Measurements from ENCODE around the gene PTGS2. TPM values are rescaled to one million over a fixed set of nuclear protein-coding genes. Genes with fewer than 3 reads are reported as not detected.

Gene PTGS2
- total and polyA plus RNA-seq, 2 experiments from 2014 or later: 0.11 to 0.17 TPM

- H2AFZ ChIP-seq: peak overlapping the region; percentile 74; the same call in 1 of the 2 replicates
- no peak for TF ChIP-seq NANOG (IDR thresholded peaks at IDR 0.05; ENCODE audit: borderline replicate concordance)
- no peak for TF ChIP-seq REST (IDR thresholded peaks at IDR 0.05; ENCODE audit: unreplicated experiment)
- TF ChIP-seq JUNB (IDR thresholded peaks at IDR 0.05; ENCODE audit: unreplicated experiment): no peak
- no peak for TF ChIP-seq ZNF331 (CRISPR knock-in tag; IDR thresholded peaks at IDR 0.05; ENCODE audit: low read depth)
- no peak for TF ChIP-seq CTCF (conservative IDR thresholded peaks at IDR 0.05; ENCODE audit: low read depth in 2 of 2)
- no peak for TF ChIP-seq ZNF114 (CRISPR knock-in tag; IDR thresholded peaks at IDR 0.05)
- TF ChIP-seq ETS1 (IDR thresholded peaks at IDR 0.05): no peak
- no peak for TF ChIP-seq POLR2AphosphoS5 (IDR thresholded peaks at IDR 0.05; ENCODE audit: low read depth)
- no peak for TF ChIP-seq CREB1 (CRISPR knock-in tag; IDR thresholded peaks at IDR 0.05; ENCODE audit: low read depth)
- TF ChIP-seq ZNF462 (CRISPR knock-in tag; IDR thresholded peaks at IDR 0.05): no peak
- no peak for TF ChIP-seq EZH2 (IDR thresholded peaks at IDR 0.05; ENCODE audit: low read depth, unreplicated experiment)
- TF ChIP-seq EZH2phosphoT487 (IDR thresholded peaks at IDR 0.05; ENCODE audit: unreplicated experiment): no peak
- no peak for TF ChIP-seq STAT1 (IDR thresholded peaks at IDR 0.05; ENCODE audit: unreplicated experiment)
Measured at GRCh38 chr1:186679924-186680244, 339 bp downstream of the PTGS2 start.

More at GRCh38 chr1:186679924-186680244, 339 bp downstream of the PTGS2 start:
- H3K27me3 ChIP-seq (ENCODE audit: insufficient read depth): peaks cover 23% of the 10 kb centered on the region
- peak overlapping the region; percentile 85 for H3K4me2 ChIP-seq
- Mint-ChIP-seq H3K9me3 (no peaks in the 10 kb centered on the region), H3K27ac (no peak overlapping the region), H3K36me3 (ENCODE audit: low read depth) (no peaks in the 10 kb centered on the region), H3K4me1 (peaks cover 11% of the 10 kb centered on the region), H3K4me3 (peak overlapping the region; percentile 93), H3K27me3 (ENCODE audit: insufficient read depth, low read depth, poor library complexity) (peaks cover 11% of the 10 kb centered on the region)
- H3K4me1 ChIP-seq (ENCODE audit: insufficient read depth): 0 out of 2 replicates have a peak, but pooled peaks cover 10% of the 10 kb centered on the region
- DNase-seq (ENCODE audit: low spot score) (no peak), ATAC-seq (no peak)
- no peaks in the 10 kb centered on the region for H3K36me3 ChIP-seq (ENCODE audit: insufficient read depth)
- H3F3A ChIP-seq (replicated peaks; ENCODE audit: low read depth): no peaks in the 10 kb centered on the region
- H3K4me3 ChIP-seq: peak overlapping the region; percentile 80
- H3K27ac ChIP-seq (ENCODE audit: low read depth): no peak overlapping the region
- H3K9me2 ChIP-seq (ENCODE audit: insufficient read depth): no peaks in the 10 kb centered on the region
- H4K20me1 ChIP-seq (replicated peaks; ENCODE audit: insufficient read depth): no peaks in the 10 kb centered on the region
- H3K79me2 ChIP-seq (replicated peaks; ENCODE audit: insufficient read depth): no peaks in the 10 kb centered on the region
